H1 (cell line): ENCODE data around the gene EPHA2. TPM values are rescaled to one million over a fixed set of nuclear protein-coding genes. Genes with fewer than 3 reads are reported as not detected.

Experiments
- CEBPB ChIP-seq: IDR thresholded peaks from 2 replicates; pipeline ENCODE4 v1.6.1; 2012; ENCODE audit warnings: low read depth, low read length
- POU5F1 ChIP-seq: IDR thresholded peaks from 2 replicates; pipeline ENCODE4 v1.6.1; 2011; ENCODE audit warnings: low read depth, mild to moderate bottlenecking, low read length, moderate library complexity
- SRF ChIP-seq: IDR thresholded peaks from 2 replicates; pipeline ENCODE4 v1.6.1; 2011; ENCODE audit warnings: mild to moderate bottlenecking, low read depth, low read length, moderate library complexity
- polyA plus RNA-seq, 7 experiments: library from polyadenylated mRNA; depleted of rRNA in 3 of 7; stranded (reverse) in 5 of 7; unstranded in 2 of 7; fragments of >200 nt in 5 of 7; fragments of 200-250 nt in 2 of 7; gene quantifications; 1 replicate in 5 of 7; 2 replicates in 1 of 7; 4 replicates in 1 of 7; pipeline versions ENCODE4 v1.2.1 to v1.2.3, GENCODE V29; 2011 to 2013; ENCODE audit warnings: missing spikeins in 2 of 7, mixed read lengths in 2 of 7
- total RNA-seq: library from RNA; stranded (reverse); fragmentation: NEBNext Ultra II Directional; extraction: Animal tissue kit (Norgen Biotek cat#: 25700); gene quantifications from 2 replicates; pipeline ENCODE4 v1.2.1, GENCODE V29; 2021

The EPHA2 gene
- total and polyA plus RNA-seq, 2 of the 8 experiments (the other 6 are each of a cell fraction or from before 2014, with no cell fraction given), result 26.8 to 33.6 TPM

DNA sequence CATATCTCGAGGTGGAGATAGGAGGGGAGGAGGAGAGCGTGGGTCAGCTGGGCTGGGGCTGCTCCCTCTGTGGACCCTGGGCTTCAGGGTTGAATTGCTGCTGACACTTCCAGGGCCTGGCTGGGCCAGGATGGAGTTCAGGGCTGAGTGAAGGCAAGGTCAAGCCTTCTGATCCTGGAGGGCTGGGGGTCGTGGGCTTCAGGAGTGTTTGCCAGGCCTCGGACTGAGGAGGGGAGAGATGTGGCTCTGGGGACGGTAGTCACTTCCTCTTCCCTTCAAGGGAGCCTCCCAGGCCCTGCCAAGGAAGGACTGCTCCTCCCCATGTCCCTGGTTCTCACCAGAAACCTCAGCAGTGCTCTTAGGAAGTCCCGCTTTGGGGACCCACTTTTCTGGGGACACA, 70.3 kb downstream of the EPHA2 start (continued):
- TF ChIP-seq SRF (no peak), CEBPB (no peak), POU5F1 (no peak)
